ENCODE results near the gene PRPF38A. TPM values are rescaled to one million over a fixed set of nuclear protein-coding genes. Genes with fewer than 3 reads are reported as not detected.

The PRPF38A gene
- total RNA-seq, 1 donor, result 12.5 TPM

GRCh38 chr1:52400131-52400530, 4.3 kb upstream of the PRPF38A start:
- no peak for DNase-seq (ENCODE audit: low read depth)
- TF ChIP-seq CTCF (IDR thresholded peaks at IDR 0.05; ENCODE audit: insufficient read depth, low read depth, low read length), result no peak
- no peak overlapping the region for H3K4me3 ChIP-seq (ENCODE audit: low read depth, low read length)

- no peak for TF ChIP-seq CTCF (IDR thresholded peaks at IDR 0.05; ENCODE audit: insufficient read depth, low read depth, low read length)
- no peak for DNase-seq (ENCODE audit: low read depth)
- H3K4me3 ChIP-seq (ENCODE audit: low read depth, low read length), result peak overlapping the region; percentile 93
Observed at GRCh38 chr1:52402860-52403240, 1.6 kb upstream of the PRPF38A start.

- no peak for TF ChIP-seq CTCF (IDR thresholded peaks at IDR 0.05; ENCODE audit: insufficient read depth, low read depth, low read length)
- peak overlapping the region; percentile 93 for H3K4me3 ChIP-seq (ENCODE audit: low read depth, low read length)
- DNase-seq (ENCODE audit: low read depth), result peak; percentile 75
Observed at GRCh38 chr1:52403566-52404115, 761 bp upstream of the PRPF38A start.

- peak overlapping the region; percentile 93 for H3K4me3 ChIP-seq (ENCODE audit: low read depth, low read length)
- DNase-seq (ENCODE audit: low read depth), result no peak
- TF ChIP-seq CTCF (IDR thresholded peaks at IDR 0.05; ENCODE audit: insufficient read depth, low read depth, low read length), result no peak
Observed at GRCh38 chr1:52404975-52405338, 555 bp downstream of the PRPF38A start.

GRCh38 chr1:52413410-52413989, 9.1 kb downstream of the PRPF38A start:
- no peak for TF ChIP-seq CTCF (IDR thresholded peaks at IDR 0.05; ENCODE audit: insufficient read depth, low read depth, low read length)
- no peak overlapping the region for H3K4me3 ChIP-seq (ENCODE audit: low read depth, low read length)
- no peak for DNase-seq (ENCODE audit: low read depth)

- no peak overlapping the region for H3K4me3 ChIP-seq (ENCODE audit: low read depth, low read length)
- no peak for DNase-seq (ENCODE audit: low read depth)
- TF ChIP-seq CTCF (IDR thresholded peaks at IDR 0.05; ENCODE audit: insufficient read depth, low read depth, low read length), result no peak
Observed at GRCh38 chr1:52414942-52415341, 10.5 kb downstream of the PRPF38A start.

GRCh38 chr1:52416811-52417210, 12.4 kb downstream of the PRPF38A start:
- no peak overlapping the region for H3K4me3 ChIP-seq (ENCODE audit: low read depth, low read length)
- no peak for TF ChIP-seq CTCF (IDR thresholded peaks at IDR 0.05; ENCODE audit: insufficient read depth, low read depth, low read length)
- no peak for DNase-seq (ENCODE audit: low read depth)
